HepG2 (cell line): ENCODE results near the gene PMIS2. TPM values are rescaled to one million over a fixed set of nuclear protein-coding genes. Genes with fewer than 3 reads are reported as not detected.

Experiments used
- ARHGAP35 ChIP-seq: sonication (generic); formaldehyde crosslinking; IDR thresholded peaks from 2 replicates; pipeline ENCODE4 v1.9.0; 2022; ENCODE audit warnings: mild to moderate bottlenecking, inconsistent platforms, moderate library complexity, missing genetic modification reagents, borderline replicate concordance
- CENPT ChIP-seq: sonication (generic); formaldehyde crosslinking; IDR thresholded peaks from 2 replicates; pipeline ENCODE4 v1.8.0; 2022; ENCODE audit warnings: low read depth, mild to moderate bottlenecking, moderate library complexity, missing genetic modification reagents
- FOXA1 ChIP-seq, 2 experiments: fragments of 450-650 bp in 1 of 2; sonication (generic) in 1 of 2; formaldehyde crosslinking in 1 of 2; IDR thresholded peaks; 2 replicates each; pipeline versions ENCODE4 v1.4.0 to v1.6.1; 2016 to 2020; ENCODE audit warnings: missing genetic modification reagents in 1 of 2
- FOXK1 ChIP-seq: sonication (generic); formaldehyde crosslinking; IDR thresholded peaks from 2 replicates; pipeline ENCODE4 v1.4.0; 2020; ENCODE audit warnings: low read depth, missing genetic modification reagents, borderline replicate concordance
- GPN1 ChIP-seq: sonication (generic); formaldehyde crosslinking; IDR thresholded peaks from 2 replicates; pipeline ENCODE4 v1.5.1; 2020; ENCODE audit warnings: missing genetic modification reagents, borderline replicate concordance
- HMG20B ChIP-seq: conservative IDR thresholded peaks from 2 replicates; pipeline ENCODE4 v1.6.1; 2016; ENCODE audit warnings: missing genetic modification reagents, missing compliant biosample characterization
- JDP2 ChIP-seq: sonication (generic); formaldehyde crosslinking; IDR thresholded peaks from 2 replicates; pipeline ENCODE4 v1.8.1; 2022; ENCODE audit warnings: missing genetic modification reagents, borderline replicate concordance
- RBFOX2 ChIP-seq: fragments of 200-400 bp; formaldehyde crosslinking; IDR thresholded peaks from 2 replicates; pipeline ENCODE4 v1.6.1; 2017; ENCODE audit warnings: low read depth, mild to moderate bottlenecking, low read length
- RFX5 ChIP-seq: IDR thresholded peaks from 2 replicates; pipeline ENCODE4 v1.6.1; 2011; ENCODE audit warnings: low read depth, low read length, improper control_type of control experiment
- RORA ChIP-seq: sonication (generic); formaldehyde crosslinking; IDR thresholded peaks from 2 replicates; pipeline ENCODE4 v1.5.0; 2020; ENCODE audit warnings: mild to moderate bottlenecking, missing genetic modification reagents, moderate library complexity
- SNRNP70 ChIP-seq: fragments of 200-400 bp; formaldehyde crosslinking; IDR thresholded peaks from 2 replicates; pipeline ENCODE4 v1.6.1; 2017; ENCODE audit warnings: mild to moderate bottlenecking, low read depth, low read length, moderate library complexity
- ZBTB44 ChIP-seq: sonication (generic); formaldehyde crosslinking; IDR thresholded peaks from 2 replicates; pipeline ENCODE4 v1.4.0; 2020; ENCODE audit warnings: missing genetic modification reagents
- ZMAT3 ChIP-seq: sonication (generic); formaldehyde crosslinking; conservative IDR thresholded peaks from 2 replicates; pipeline ENCODE4 v1.7.0; 2021; ENCODE audit warnings: missing genetic modification reagents
- ZMYM4 ChIP-seq: sonication (generic); formaldehyde crosslinking; IDR thresholded peaks from 2 replicates; pipeline ENCODE4 v1.8.1; 2023; ENCODE audit warnings: mild to moderate bottlenecking, missing genetic modification reagents
- ZNF296 ChIP-seq: sonication (generic); formaldehyde crosslinking; conservative IDR thresholded peaks from 2 replicates; pipeline ENCODE4 v1.5.0; 2020; ENCODE audit warnings: mild to moderate bottlenecking, missing genetic modification reagents
- ZNF354B ChIP-seq: sonication (generic); formaldehyde crosslinking; IDR thresholded peaks from 2 replicates; pipeline ENCODE4 v1.8.0; 2022; ENCODE audit warnings: mild to moderate bottlenecking, missing genetic modification reagents
- ZNF501 ChIP-seq: sonication (generic); formaldehyde crosslinking; IDR thresholded peaks from 2 replicates; pipeline ENCODE4 v1.5.1; 2020; ENCODE audit warnings: mild to moderate bottlenecking, moderate library complexity, missing genetic modification reagents
- ZNF773 ChIP-seq: sonication (generic); formaldehyde crosslinking; IDR thresholded peaks from 2 replicates; pipeline ENCODE4 v1.4.0; 2020; ENCODE audit warnings: missing genetic modification reagents, borderline replicate concordance
- polyA plus RNA-seq, 8 experiments: library from polyadenylated mRNA; depleted of rRNA in 3 of 8; stranded (reverse) in 7 of 8; unstranded in 1 of 8; fragments of >200 nt; fragmentation: Illumina TruSeq in 4 of 8; extraction: Trizol in 4 of 8; gene quantifications; 2 replicates each; pipeline versions ENCODE4 v1.2.1 to v1.2.3, GENCODE V29; 2011 to 2016; ENCODE audit warnings: low read depth in 4 of 8, missing spikeins in 1 of 8, mixed read lengths in 1 of 8; ENCODE audit not compliant: insufficient read depth in 1 of 8
- total RNA-seq, 5 experiments: library from RNA; depleted of rRNA; stranded (reverse); fragments of >200 nt; fragmentation: Illumina TruSeq; extraction: Trizol; gene quantifications; 2 replicates each; pipeline ENCODE4 v1.2.3, GENCODE V29; 2016; ENCODE audit warnings: low read depth in 1 of 5
- TF ChIP-seq, protein P1 (sequence below): sonication (generic); formaldehyde crosslinking; IDR thresholded peaks from 2 replicates; pipeline ENCODE4 v1.4.0; 2020; ENCODE audit warnings: missing genetic modification reagents
- TF ChIP-seq, protein P2 (sequence below): sonication (generic); formaldehyde crosslinking; IDR thresholded peaks from 2 replicates; pipeline ENCODE4 v1.8.0; 2022; ENCODE audit warnings: mild to moderate bottlenecking, missing genetic modification reagents, moderate library complexity

Gene PMIS2
- total and polyA plus RNA-seq, 2 of the 13 experiments (the other 11 are each of a cell fraction or from before 2014, with no cell fraction given): not detected

DNA sequence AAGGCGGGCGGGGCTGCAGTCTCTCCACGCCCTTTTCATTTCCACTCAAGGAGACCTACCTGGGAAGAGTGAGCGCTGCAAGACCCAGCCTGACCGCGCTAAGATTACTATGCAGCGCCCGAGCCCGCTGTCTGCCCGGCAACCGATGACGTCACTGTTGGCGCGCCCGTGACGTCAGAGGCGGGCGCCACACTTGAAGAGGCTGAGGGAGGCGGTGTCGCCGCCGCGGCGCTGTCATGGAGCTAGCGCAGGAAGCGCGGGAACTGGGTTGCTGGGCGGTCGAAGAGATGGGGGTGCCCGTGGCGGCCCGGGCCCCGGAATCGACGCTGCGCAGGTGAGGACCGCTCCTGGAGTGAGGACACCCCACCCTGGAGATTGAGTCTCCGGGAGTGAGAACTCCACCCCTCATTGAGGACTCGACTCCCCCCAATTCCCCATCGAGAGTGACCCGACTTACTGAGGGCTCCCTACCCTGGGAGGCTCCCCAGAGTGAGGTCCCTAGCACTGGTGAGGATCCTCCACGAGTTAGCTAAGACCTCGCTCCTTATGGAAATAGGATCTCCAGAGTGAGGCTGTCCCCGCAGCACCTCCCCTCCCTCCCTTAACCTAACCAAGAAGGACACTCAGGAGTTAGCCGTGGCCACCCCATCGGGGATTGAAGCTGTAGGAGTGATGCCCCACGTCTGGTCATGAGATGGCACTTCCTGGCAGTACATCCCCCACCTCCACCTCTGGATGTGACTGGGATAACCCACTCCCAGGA, 26.8 kb downstream of the PMIS2 start, which contains the start of gene HAUS5 (continued):
- TF ChIP-seq, protein P1, sequence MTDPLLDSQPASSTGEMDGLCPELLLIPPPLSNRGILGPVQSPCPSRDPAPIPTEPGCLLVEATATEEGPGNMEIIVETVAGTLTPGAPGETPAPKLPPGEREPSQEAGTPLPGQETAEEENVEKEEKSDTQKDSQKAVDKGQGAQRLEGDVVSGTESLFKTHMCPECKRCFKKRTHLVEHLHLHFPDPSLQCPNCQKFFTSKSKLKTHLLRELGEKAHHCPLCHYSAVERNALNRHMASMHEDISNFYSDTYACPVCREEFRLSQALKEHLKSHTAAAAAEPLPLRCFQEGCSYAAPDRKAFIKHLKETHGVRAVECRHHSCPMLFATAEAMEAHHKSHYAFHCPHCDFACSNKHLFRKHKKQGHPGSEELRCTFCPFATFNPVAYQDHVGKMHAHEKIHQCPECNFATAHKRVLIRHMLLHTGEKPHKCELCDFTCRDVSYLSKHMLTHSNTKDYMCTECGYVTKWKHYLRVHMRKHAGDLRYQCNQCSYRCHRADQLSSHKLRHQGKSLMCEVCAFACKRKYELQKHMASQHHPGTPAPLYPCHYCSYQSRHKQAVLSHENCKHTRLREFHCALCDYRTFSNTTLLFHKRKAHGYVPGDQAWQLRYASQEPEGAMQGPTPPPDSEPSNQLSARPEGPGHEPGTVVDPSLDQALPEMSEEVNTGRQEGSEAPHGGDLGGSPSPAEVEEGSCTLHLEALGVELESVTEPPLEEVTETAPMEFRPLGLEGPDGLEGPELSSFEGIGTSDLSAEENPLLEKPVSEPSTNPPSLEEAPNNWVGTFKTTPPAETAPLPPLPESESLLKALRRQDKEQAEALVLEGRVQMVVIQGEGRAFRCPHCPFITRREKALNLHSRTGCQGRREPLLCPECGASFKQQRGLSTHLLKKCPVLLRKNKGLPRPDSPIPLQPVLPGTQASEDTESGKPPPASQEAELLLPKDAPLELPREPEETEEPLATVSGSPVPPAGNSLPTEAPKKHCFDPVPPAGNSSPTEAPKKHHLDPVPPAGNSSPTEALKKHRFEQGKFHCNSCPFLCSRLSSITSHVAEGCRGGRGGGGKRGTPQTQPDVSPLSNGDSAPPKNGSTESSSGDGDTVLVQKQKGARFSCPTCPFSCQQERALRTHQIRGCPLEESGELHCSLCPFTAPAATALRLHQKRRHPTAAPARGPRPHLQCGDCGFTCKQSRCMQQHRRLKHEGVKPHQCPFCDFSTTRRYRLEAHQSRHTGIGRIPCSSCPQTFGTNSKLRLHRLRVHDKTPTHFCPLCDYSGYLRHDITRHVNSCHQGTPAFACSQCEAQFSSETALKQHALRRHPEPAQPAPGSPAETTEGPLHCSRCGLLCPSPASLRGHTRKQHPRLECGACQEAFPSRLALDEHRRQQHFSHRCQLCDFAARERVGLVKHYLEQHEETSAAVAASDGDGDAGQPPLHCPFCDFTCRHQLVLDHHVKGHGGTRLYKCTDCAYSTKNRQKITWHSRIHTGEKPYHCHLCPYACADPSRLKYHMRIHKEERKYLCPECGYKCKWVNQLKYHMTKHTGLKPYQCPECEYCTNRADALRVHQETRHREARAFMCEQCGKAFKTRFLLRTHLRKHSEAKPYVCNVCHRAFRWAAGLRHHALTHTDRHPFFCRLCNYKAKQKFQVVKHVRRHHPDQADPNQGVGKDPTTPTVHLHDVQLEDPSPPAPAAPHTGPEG (CRISPR knock-in tag): no peak
- TF ChIP-seq ARHGAP35 (CRISPR knock-in tag) (no peak), RFX5 (peak; percentile 100), ZMYM4 (peak; percentile 86), ZNF501 (CRISPR knock-in tag) (peak; percentile 79), SNRNP70 (no peak), RBFOX2 (peak; percentile 84), GPN1 (CRISPR knock-in tag) (no peak), ZBTB44 (CRISPR knock-in tag) (no peak; the same call in 1 of the 2 replicates), RORA (CRISPR knock-in tag) (no peak), HMG20B (CRISPR knock-in tag) (no peak), FOXK1 (CRISPR knock-in tag) (peak; percentile 88), CENPT (no peak), FOXA1 (IDR thresholded peaks at IDR 0.05) (no peak), FOXA1 (CRISPR knock-in tag; IDR thresholded peaks at IDR 0.05) (peak; percentile 39; the same call in 1 of the 2 replicates), ZNF354B (no peak), JDP2 (CRISPR knock-in tag) (no peak), ZNF296 (CRISPR knock-in tag) (no peak), ZNF773 (CRISPR knock-in tag) (no peak), ZMAT3 (CRISPR knock-in tag) (no peak)
- TF ChIP-seq, protein P2, sequence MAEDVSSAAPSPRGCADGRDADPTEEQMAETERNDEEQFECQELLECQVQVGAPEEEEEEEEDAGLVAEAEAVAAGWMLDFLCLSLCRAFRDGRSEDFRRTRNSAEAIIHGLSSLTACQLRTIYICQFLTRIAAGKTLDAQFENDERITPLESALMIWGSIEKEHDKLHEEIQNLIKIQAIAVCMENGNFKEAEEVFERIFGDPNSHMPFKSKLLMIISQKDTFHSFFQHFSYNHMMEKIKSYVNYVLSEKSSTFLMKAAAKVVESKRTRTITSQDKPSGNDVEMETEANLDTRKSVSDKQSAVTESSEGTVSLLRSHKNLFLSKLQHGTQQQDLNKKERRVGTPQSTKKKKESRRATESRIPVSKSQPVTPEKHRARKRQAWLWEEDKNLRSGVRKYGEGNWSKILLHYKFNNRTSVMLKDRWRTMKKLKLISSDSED: no peak
